ENCODE measurements around the gene KIF25. TPM values are rescaled to one million over a fixed set of nuclear protein-coding genes. Genes with fewer than 3 reads are reported as not detected.

Gene KIF25
- total RNA-seq, 1 experiment from 2014 or later: not detected

DNA sequence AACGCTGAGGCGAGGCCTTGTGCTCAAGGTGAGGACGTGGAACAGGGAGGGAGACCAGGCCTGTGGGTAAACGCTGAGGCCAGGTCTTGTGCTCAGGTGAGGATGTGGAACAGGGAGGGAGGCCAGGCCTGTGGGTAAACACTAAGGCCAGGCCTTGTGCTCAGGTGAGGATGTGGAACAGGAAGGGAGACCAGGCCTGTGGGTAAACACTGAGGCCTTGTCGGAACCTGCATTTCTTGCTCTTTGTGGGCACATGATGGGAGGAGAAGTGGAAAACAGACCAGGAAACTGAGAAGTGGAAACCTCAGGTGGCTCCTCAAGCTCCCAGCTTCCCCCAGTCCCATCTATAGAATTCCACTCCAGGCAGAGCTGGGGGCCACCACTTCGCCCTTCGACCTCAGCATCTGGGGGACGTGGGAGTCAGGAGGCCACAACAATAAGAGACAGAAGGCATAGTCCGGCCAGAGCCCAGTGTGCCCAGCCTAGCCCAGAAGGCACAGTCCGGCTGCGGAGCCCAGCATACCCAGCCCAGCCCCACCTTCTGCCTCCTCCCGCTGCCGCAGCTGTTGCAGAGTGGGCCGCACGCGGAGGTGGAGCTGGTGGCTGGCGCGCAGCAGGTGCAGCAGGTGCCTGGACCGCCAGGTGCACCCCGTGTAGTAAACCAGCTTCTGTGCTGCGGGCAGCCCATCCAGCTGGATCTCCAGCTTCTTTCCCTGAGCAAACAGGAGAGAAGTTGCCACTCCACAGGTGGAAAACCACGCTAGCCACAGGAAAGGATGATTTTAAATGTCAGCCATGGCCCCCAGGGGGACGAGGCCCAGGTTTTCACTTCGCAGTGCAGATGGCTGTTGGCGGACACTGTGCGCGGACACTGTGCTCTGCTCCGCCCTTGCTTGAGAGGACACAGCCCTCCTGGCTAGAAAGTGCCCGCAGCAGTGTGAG, 64.1 kb downstream of the KIF25 start:
- ChIA-PET POLR2A (interaction anchor here (0.6 kb wide), 1 partner anchor 696 kb away, joined by 3 read pairs; no protein-coding TSS in a partner anchor), CTCF (interaction anchor here (0.6 to 1.3 kb wide), 3 partner anchors 23 to 299 kb away, joined by 3 read pairs; no protein-coding TSS in a partner anchor)
- Mint-ChIP-seq H3K4me1 (ENCODE audit: insufficient read depth, unreplicated experiment) (peaks cover 7% of the 10 kb centered on the region), H3K4me3 (ENCODE audit: unreplicated experiment) (no peak overlapping the region), H3K27ac (ENCODE audit: low read depth, unreplicated experiment) (no peak overlapping the region), H3K27me3 (ENCODE audit: insufficient read depth, unreplicated experiment) (no peaks in the 10 kb centered on the region), H3K9me3 (ENCODE audit: unreplicated experiment) (no peaks in the 10 kb centered on the region), H3K36me3 (ENCODE audit: insufficient read depth, unreplicated experiment) (no peaks in the 10 kb centered on the region)
- TF ChIP-seq, protein P1, sequence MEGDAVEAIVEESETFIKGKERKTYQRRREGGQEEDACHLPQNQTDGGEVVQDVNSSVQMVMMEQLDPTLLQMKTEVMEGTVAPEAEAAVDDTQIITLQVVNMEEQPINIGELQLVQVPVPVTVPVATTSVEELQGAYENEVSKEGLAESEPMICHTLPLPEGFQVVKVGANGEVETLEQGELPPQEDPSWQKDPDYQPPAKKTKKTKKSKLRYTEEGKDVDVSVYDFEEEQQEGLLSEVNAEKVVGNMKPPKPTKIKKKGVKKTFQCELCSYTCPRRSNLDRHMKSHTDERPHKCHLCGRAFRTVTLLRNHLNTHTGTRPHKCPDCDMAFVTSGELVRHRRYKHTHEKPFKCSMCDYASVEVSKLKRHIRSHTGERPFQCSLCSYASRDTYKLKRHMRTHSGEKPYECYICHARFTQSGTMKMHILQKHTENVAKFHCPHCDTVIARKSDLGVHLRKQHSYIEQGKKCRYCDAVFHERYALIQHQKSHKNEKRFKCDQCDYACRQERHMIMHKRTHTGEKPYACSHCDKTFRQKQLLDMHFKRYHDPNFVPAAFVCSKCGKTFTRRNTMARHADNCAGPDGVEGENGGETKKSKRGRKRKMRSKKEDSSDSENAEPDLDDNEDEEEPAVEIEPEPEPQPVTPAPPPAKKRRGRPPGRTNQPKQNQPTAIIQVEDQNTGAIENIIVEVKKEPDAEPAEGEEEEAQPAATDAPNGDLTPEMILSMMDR (IDR thresholded peaks at IDR 0.05; ENCODE audit: unreplicated experiment): no peak
- intact Hi-C loops (cut with micrococcal nuclease): no loop called here
- no TSS peak for BruUV-seq (replicated peaks)
- no peak for DNase-seq (ENCODE audit: unreplicated experiment)

DNA sequence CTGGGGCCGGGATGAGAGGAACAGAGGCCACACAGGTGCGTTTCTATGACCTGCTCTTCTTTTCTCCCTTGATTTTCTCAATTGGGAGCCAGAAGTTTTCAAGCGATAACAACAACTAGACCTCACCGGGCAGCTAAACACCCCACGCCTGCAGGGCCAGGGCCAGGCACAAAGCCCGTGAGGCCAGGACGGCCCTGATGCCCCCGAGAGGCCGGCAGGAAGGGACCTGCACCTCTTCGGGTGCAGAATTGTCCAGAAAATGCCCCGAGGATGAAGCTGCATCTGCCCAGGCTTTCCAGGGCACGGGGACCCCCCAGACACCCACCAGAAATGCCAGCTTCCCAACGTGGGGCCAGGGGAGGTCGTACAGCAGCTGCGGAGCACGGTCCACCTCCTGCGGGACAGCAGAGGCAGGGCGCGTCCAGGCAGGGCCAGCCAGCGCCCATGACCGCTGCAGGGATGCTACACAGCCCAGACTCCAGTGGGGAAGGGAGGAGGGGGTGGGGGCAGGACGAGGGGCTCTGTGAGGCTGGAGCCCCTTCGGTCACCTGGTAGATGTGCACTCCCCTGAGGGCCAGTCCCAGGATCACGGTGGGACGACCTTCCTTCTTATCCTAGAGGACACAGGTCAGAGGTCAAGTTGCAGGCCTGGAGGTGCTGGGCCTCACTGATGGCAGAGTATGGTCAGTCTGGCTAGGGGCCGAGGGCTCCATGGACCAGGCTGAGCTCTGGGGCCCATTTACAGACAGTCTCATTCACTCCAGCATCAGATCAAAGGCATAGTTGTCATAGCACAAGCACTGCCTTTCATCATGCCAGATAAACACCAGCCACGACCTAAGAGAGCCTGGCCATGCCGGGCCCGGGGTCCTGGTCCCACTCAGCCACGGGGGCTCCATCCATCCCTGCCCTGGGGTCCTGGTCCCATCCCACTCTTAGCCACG, 65.1 kb downstream of the KIF25 start:
- no TSS peak for BruUV-seq (replicated peaks)
- intact Hi-C loops (cut with micrococcal nuclease): no loop called here
- H3K9me3 Mint-ChIP-seq (ENCODE audit: unreplicated experiment): no peaks in the 10 kb centered on the region
- peaks cover 7% of the 10 kb centered on the region for H3K4me1 Mint-ChIP-seq (ENCODE audit: insufficient read depth, unreplicated experiment)
- POLR2A ChIA-PET: interaction anchor here (0.6 kb wide), 1 partner anchor 695 kb away, joined by 3 read pairs; no protein-coding TSS in a partner anchor
- CTCF ChIA-PET: no interaction called here
- DNase-seq (ENCODE audit: unreplicated experiment): no peak
- TF ChIP-seq, protein P1 (IDR thresholded peaks at IDR 0.05; ENCODE audit: unreplicated experiment): no peak
- no peaks in the 10 kb centered on the region for H3K27me3 Mint-ChIP-seq (ENCODE audit: insufficient read depth, unreplicated experiment)
- H3K4me3 Mint-ChIP-seq (ENCODE audit: unreplicated experiment): no peak overlapping the region
- no peak overlapping the region for H3K27ac Mint-ChIP-seq (ENCODE audit: low read depth, unreplicated experiment)
- no peaks in the 10 kb centered on the region for H3K36me3 Mint-ChIP-seq (ENCODE audit: insufficient read depth, unreplicated experiment)

DNA sequence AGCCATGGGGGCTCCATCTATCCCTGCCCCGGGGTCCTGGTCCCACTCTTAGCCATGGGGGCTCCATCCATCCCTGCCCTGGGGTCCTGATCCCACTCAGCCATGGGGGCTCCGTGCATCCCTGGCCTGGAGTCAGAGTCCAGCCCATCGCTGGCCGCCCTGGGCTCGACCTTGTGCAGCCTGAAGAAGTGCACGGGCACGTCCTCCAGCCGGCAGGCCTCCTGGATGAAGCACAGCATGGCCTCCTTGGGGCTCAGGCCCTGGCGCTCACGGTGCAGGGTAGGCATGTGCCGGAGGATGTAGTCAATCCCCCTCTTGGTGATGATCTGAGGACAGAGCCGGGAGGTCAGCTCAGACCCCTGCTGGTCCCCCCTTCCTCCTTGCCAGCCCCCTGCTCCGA, 66.0 kb downstream of the KIF25 start:
- DNase-seq (ENCODE audit: unreplicated experiment): no peak
- Mint-ChIP-seq H3K27me3 (ENCODE audit: insufficient read depth, unreplicated experiment) (no peaks in the 10 kb centered on the region), H3K4me3 (ENCODE audit: unreplicated experiment) (no peak overlapping the region), H3K9me3 (ENCODE audit: unreplicated experiment) (no peaks in the 10 kb centered on the region), H3K4me1 (ENCODE audit: insufficient read depth, unreplicated experiment) (no peaks in the 10 kb centered on the region), H3K27ac (ENCODE audit: low read depth, unreplicated experiment) (no peak overlapping the region), H3K36me3 (ENCODE audit: insufficient read depth, unreplicated experiment) (no peaks in the 10 kb centered on the region)
- no TSS peak for BruUV-seq (replicated peaks)
- POLR2A ChIA-PET: no interaction called here
- TF ChIP-seq, protein P1 (IDR thresholded peaks at IDR 0.05; ENCODE audit: unreplicated experiment): no peak
- CTCF ChIA-PET: no interaction called here
- intact Hi-C loops (cut with micrococcal nuclease): no loop called here
